Esophagus squamous epithelium (tissue), 4 donors: ENCODE measurements around the gene ATP8B4.

Experiments
- CTCF ChIP-seq, 6 experiments: fragments of 450-650 bp in 4 of 6; fragments of 200-600 bp in 2 of 6; sonication (generic) in 2 of 6; IDR thresholded peaks; one replicate each; pipeline ENCODE4 v1.5.1; 2016 to 2019; ENCODE audit warnings: antibody characterized with exemption in 6 of 6, mild to moderate bottlenecking in 4 of 6, moderate library complexity in 4 of 6
- POLR2A ChIP-seq, 4 donors: fragments of 450-650 bp; IDR thresholded peaks; one replicate each; pipeline ENCODE4 v1.6.1; 2017; ENCODE audit warnings: antibody characterized with exemption in 4 of 4, mild to moderate bottlenecking in 4 of 4, moderate library complexity in 3 of 4

- TF ChIP-seq CTCF (IDR thresholded peaks at IDR 0.05), result no peak
- TF ChIP-seq POLR2A (IDR thresholded peaks at IDR 0.05), result no peak
Measured at GRCh38 chr15:50064673-50065072, 54.4 kb downstream of the ATP8B4 start.
